ENCODE results near the gene PLCD4. TPM values are rescaled to one million over a fixed set of nuclear protein-coding genes. Genes with fewer than 3 reads are reported as not detected.

Gene PLCD4
- total RNA-seq, 1 donor from 2014 or later, result 90.2 TPM

DNA sequence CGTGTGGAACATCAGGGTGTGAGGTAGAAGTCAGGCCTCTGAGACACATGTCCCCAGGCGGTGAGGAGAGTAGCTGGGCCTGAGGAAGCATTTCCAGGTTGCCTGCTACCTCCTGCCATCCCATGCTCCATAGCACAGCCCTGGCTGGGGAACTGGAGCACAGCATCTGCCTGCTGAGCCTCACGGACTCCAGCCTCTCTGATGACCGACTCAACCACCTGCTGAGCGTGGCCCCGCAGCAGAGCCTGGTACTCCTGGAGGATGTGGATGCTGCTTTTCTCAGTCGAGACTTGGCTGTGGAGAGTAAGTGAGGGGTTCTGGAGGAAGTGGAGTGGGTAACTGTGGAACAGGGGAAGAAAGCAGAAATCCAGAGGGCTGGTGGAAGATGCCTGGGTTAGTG lies 54.7 kb downstream of the PLCD4 start:
- peaks cover 15% of the 10 kb centered on the region for H3K4me1 Mint-ChIP-seq (ENCODE audit: unreplicated experiment)
- peak overlapping the region; percentile 32 for H3K4me3 Mint-ChIP-seq (ENCODE audit: unreplicated experiment)
- H3K36me3 Mint-ChIP-seq (ENCODE audit: low read depth, unreplicated experiment), result peaks cover 56% of the 10 kb centered on the region

DNA sequence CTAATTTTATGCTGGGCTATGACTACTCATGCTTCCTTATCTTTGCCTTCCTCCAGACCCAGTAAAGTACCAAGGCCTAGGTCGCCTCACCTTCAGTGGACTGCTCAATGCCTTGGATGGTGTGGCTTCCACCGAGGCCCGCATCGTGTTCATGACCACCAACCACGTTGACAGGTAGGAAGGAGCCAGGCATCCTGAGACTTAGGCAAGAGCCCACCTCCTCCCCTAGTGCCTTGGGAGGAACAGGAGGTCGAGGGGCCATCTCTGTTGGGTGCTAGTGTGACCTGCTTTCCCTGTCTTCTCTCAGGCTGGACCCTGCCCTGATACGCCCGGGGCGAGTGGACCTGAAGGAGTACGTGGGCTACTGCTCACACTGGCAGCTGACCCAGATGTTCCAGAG lies 55.1 kb downstream of the PLCD4 start:
- Mint-ChIP-seq H3K27ac (ENCODE audit: unreplicated experiment) (no peak overlapping the region), H3K4me3 (ENCODE audit: unreplicated experiment) (peak overlapping the region; percentile 32), H3K27me3 (ENCODE audit: unreplicated experiment) (peaks cover 11% of the 10 kb centered on the region), H3K36me3 (ENCODE audit: low read depth, unreplicated experiment) (peaks cover 56% of the 10 kb centered on the region), H3K9me3 (ENCODE audit: unreplicated experiment) (no peaks in the 10 kb centered on the region), H3K4me1 (ENCODE audit: unreplicated experiment) (peaks cover 13% of the 10 kb centered on the region)
- TF ChIP-seq, protein P1, sequence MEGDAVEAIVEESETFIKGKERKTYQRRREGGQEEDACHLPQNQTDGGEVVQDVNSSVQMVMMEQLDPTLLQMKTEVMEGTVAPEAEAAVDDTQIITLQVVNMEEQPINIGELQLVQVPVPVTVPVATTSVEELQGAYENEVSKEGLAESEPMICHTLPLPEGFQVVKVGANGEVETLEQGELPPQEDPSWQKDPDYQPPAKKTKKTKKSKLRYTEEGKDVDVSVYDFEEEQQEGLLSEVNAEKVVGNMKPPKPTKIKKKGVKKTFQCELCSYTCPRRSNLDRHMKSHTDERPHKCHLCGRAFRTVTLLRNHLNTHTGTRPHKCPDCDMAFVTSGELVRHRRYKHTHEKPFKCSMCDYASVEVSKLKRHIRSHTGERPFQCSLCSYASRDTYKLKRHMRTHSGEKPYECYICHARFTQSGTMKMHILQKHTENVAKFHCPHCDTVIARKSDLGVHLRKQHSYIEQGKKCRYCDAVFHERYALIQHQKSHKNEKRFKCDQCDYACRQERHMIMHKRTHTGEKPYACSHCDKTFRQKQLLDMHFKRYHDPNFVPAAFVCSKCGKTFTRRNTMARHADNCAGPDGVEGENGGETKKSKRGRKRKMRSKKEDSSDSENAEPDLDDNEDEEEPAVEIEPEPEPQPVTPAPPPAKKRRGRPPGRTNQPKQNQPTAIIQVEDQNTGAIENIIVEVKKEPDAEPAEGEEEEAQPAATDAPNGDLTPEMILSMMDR (IDR thresholded peaks at IDR 0.05; ENCODE audit: unreplicated experiment), result no peak
- DNase-seq (ENCODE audit: low spot score), result no peak

More for the DNA sequence above, 54.7 kb downstream of the PLCD4 start:
- no peak for DNase-seq (ENCODE audit: low spot score)
- H3K27me3 Mint-ChIP-seq (ENCODE audit: unreplicated experiment), result peaks cover 11% of the 10 kb centered on the region
- no peaks in the 10 kb centered on the region for H3K9me3 Mint-ChIP-seq (ENCODE audit: unreplicated experiment)
- TF ChIP-seq, protein P1 (IDR thresholded peaks at IDR 0.05; ENCODE audit: unreplicated experiment), result no peak
- no peak overlapping the region for H3K27ac Mint-ChIP-seq (ENCODE audit: unreplicated experiment)

DNA sequence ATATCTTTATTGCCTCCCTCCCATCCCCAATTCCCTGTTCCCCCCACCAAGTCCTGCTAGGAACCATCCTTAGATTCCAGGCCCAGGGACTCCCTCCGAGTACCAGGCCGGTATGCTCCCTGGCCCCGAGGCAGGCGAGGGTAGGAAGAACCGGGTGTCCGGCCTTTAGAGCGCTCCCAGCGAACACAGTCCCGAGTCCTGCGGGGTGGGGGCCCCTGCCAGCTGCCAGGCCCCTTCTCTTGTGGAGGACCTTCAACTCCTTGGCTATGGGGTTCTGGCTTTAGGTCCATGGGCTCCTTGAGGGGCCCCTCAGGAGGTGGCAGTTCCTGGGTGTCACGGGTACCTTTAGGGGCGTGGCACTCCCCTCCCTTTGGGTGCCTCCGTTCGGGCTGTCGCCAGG lies 56.2 kb downstream of the PLCD4 start:
- TF ChIP-seq, protein P1 (IDR thresholded peaks at IDR 0.05; ENCODE audit: unreplicated experiment), result no peak
- Mint-ChIP-seq H3K27ac (ENCODE audit: unreplicated experiment) (no peak overlapping the region), H3K27me3 (ENCODE audit: unreplicated experiment) (peaks cover 9% of the 10 kb centered on the region), H3K36me3 (ENCODE audit: low read depth, unreplicated experiment) (peaks cover 59% of the 10 kb centered on the region), H3K4me3 (ENCODE audit: unreplicated experiment) (peak overlapping the region; percentile 3), H3K4me1 (ENCODE audit: unreplicated experiment) (peaks cover 9% of the 10 kb centered on the region), H3K9me3 (ENCODE audit: unreplicated experiment) (no peaks in the 10 kb centered on the region)
- no peak for DNase-seq (ENCODE audit: low spot score)

DNA sequence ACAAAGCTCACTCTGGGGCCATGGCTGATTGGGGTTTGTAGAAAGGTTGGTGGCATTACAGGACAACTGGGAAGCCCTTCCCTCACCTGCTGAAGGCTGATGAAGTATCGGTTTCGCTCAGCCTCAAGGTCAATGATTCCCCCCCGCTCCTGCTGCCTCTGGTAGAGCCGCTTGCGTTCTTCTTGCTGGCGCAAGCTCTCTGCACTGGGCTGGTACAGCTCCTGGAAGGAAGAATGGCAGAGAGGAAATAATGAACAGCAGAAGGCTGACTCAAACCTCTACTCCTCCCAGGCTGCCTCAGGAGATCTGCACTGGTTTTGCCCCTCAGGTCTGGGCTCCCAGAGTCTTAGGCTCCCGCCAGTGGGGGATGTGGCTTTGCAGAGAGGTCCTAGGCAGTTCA lies 57.0 kb downstream of the PLCD4 start:
- Mint-ChIP-seq H3K27ac (ENCODE audit: unreplicated experiment) (no peak overlapping the region), H3K36me3 (ENCODE audit: low read depth, unreplicated experiment) (peaks cover 59% of the 10 kb centered on the region), H3K4me3 (ENCODE audit: unreplicated experiment) (peak overlapping the region; percentile 70), H3K9me3 (ENCODE audit: unreplicated experiment) (no peaks in the 10 kb centered on the region), H3K27me3 (ENCODE audit: unreplicated experiment) (peaks cover 7% of the 10 kb centered on the region), H3K4me1 (ENCODE audit: unreplicated experiment) (peaks cover 9% of the 10 kb centered on the region)
- DNase-seq (ENCODE audit: low spot score), result no peak
- TF ChIP-seq, protein P1 (IDR thresholded peaks at IDR 0.05; ENCODE audit: unreplicated experiment), result no peak

DNA sequence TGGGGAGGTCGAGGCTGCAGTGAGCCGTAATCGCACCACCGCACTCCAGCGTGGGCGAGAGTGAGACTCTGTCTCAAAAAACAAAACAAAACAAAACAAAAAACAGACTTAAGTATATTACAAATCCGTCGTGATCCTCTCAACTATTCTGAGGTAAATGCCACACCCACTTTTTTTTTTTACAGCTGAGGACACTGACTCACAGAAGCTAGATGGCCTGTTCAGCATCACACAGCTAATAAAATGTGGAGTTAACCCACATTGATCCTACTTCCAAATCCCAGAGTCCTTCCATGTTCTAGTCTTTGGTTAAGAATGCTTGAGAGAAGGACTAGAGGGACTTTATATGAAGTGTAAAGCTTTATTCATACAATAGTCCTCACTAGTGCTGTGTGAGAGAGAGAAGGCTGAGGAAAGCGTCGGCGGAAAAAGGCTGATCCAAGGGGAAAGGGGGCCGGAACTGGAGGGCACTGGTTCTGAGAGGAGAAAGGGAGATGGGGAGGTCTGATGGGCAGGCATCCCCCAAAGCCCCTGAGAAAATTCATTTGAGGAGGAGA lies 63.5 kb downstream of the PLCD4 start:
- Mint-ChIP-seq H3K36me3 (ENCODE audit: low read depth, unreplicated experiment) (peaks cover 24% of the 10 kb centered on the region), H3K27me3 (ENCODE audit: unreplicated experiment) (peaks cover 17% of the 10 kb centered on the region), H3K9me3 (ENCODE audit: unreplicated experiment) (no peaks in the 10 kb centered on the region), H3K27ac (ENCODE audit: unreplicated experiment) (peak overlapping the region; percentile 99), H3K4me1 (ENCODE audit: unreplicated experiment) (peaks cover 24% of the 10 kb centered on the region), H3K4me3 (ENCODE audit: unreplicated experiment) (peak overlapping the region; percentile 98)
- TF ChIP-seq, protein P1 (IDR thresholded peaks at IDR 0.05; ENCODE audit: unreplicated experiment), result no peak
- no peak for DNase-seq (ENCODE audit: low spot score)
